Activated CD4-positive, alpha-beta T cell treated with anti-CD3 and anti-CD28 coated beads for 4 hours (primary cell): Measurements from ENCODE around the gene IKZF3.
"Not testable (repeated sequence)": the region's sequence is repeated elsewhere in the genome, so short reads cannot be mapped to it uniquely, and the experiment has no call there.

ENCODE experiments used
- DNase-seq, 2 donors: peaks; one replicate each; pipeline ENCODE4 v3.0.0-alpha.2; 2020

IKZF3 gene

DNA sequence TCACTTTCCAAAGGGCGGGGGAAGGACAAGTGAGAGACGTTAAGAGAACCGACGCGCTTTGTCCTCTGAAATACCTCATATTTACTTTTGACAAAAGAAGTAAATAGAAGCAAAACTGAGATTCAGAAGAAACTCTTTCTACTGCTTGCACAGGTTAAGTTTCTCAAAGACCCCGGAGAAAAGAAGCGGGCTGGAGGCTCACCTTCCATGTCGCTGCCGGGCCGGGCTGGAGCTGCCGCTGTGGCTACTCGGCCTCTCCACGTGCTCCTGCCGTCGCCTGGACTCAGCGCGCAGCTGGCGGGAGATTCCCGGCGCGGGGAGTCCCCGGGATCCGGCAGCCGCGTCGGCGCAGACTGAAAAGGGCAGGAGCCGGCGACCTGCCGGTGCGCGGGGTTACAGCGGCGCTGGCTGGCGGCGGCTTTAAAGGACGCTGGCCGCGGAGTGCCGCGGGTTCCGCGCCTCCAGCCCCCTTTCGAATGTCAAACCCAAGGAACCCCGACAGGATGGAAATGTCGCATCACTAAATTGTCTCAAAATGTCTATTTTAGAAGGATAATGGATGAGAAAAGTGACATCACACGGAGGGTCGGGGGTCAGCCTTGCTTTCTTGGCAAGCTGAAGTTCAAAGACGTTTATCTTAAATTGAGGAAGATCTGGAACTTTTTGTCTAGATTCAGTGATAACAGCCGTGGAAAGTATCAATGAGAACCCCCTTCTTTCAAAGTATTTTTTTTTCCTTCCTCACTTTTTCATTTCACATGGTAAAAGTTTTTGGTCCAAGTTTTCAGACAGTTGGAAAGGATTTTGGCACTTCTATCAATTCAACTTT lies at the start of gene IKZF3:
Gene IKZF3, minus strand, starts transcription at position 395 of the 829 bp plus-strand sequence. Its CDS starts 186 bp downstream, at position 209.
- DNase-seq: peak; percentile 79 to 82

DNA sequence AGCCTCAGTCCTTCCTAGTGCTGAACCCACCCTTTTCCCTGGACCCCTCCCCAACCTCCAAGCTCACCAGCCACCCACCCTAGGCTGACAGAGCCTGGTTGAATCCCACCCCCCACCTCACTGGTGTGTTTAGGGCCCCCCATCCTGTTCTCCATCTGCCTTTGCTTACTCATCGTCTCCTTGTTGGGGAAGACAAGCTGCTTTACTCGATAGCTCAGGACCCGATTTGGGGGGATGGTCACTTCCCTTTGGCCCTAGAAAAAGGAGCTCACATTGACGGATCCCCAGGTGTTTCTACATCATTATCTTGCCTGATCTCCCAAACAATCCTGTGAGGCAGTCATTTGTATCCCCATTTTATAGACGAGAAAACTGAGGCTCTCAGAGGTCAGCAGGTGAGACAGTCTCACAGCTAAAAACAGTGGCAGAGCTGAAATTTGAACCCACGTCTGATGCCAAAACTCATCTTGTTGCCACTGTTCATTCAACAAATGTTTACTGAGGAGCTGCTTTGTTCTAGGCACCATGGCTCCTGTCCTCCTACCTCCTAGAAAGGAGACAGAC lies 44.8 kb upstream of the IKZF3 start:
- no peak for DNase-seq

DNA sequence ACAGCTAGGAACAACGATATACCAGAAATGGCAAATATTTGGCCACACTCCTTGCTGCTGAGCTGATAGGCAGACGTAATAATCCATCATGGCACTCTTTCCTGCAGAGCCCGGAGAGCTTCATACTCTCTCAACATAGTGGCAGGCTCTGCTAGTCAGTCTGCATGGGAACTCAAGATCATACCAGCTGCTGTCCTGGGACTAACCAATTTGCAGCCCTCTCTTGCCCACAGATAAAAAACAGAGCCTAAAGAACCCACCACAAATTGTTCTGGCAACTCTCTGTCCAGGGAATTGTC lies 40.8 kb upstream of the IKZF3 start:
- DNase-seq: no peak

DNA sequence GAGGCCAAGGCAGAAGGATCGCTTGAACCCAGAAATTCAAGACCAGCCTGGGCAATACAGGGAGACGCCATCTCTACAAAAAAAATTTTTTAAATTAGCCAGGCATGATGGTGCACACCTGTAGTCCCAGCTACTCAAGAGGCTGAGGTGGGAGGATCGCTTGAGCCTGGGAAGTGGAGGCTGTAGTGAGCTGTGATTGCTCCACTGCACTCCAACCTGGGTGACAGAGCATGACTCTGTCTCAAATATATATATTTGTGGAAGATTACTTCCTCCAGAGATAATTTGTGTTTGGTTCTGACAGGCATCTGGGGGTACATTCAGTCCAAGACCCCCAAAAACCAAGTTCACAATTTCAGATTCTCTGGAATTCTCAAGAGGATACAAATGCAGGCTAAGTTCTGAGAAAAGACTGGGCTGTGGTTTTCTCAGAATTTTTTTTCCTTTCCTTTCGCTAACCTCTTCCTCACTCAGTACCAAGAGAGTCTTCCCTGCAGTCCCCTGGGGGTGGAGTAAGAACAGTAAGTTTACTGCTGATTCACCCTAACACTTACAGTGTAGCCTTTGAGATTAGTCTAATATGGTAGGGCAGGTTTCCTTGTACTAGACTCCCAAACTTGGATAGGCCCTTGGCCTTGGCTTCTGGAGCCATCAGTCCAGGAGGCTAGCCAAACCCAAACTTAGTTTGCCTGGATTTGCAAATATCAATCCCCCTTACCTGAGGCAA lies 39.2 kb upstream of the IKZF3 start:
- DNase-seq: no peak

DNA sequence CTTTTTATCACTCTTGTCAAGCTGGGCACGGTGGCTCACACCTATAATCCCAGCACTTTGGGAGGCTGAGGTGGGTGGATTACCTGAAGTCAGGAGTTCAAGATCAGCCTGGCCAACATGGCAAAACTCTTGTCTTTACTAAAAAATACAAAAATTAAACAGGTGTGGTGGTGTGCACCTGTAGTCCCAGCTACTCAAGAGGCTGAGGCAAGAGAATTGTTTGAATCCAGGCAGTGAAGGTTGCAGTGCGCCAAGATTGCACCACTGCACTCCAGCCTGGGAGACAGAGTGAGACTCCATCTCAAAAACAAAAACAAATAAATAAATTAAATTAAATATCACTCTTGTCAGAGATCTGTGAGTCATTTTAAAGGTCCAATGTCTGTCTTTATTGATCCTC lies 37.9 kb upstream of the IKZF3 start:
- not testable (repeated sequence) for DNase-seq

DNA sequence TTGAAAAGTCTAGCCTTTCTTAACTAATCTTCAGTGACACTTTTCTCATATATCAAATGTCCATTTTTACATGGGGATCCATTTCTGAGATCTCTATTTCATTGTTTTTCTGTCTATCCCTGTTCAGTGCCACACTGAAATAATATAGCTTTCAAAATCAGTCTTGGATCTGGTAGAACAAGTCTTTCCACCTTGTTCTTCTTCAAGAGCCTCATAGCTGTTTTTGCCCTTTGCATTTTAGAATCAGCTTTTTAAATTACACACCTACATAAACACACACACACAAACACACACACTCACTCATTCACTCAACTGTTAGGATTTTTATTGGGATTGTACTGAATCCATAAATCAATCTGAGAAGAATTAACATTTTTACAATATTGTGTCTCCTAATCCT lies 35.1 kb upstream of the IKZF3 start:
- DNase-seq: no peak

DNA sequence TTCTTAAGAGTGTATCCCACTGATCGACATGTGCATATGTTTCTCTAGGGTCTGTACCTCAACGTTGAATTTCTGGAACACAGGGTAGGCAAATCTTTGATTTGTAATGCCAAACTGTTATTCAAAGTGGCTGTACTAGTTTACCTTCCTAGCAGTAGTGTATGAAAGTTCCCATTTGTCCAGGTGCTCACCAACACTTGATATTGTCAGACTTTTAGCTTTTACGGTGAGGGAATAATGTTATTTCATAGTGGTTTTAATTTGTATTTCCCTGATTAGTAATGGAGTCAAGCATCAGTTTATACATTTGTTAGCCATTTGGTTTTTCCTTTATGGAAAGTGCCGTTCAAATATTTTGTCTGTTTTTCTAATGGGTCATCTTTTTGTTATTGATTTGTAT lies 34.0 kb upstream of the IKZF3 start:
- DNase-seq: no peak

DNA sequence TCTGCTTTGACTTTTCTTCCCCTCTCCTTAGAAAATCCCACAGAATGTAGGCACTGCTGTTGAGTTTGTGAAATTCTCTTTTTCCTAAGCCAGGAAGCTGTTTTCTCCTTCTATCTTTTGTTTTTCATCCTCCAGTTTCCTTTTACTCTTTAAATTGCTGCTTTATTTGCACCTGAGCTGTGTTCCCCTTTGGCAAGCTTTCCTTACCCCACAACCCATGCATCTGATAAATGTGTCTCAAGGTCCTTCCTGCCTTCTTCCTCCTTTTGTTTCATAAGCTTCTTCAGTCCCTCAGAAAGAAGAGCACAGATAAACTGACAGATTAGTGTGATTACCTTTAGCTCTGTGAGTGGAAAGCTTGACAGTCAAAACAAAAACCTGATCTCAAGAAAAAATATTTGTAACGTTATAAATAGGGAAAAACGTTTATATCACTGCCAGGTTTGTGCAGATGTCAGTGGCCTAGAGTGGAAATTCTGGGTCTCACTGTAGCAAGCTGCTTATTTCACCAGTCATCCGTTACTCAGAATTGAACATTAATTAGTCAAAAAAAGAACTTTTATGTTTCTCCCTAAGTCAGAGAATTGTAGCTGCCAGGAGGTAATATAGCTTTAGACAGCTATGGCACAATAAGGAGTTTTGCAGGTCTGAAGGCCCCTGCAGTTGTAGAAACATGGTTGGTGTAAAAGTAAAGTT lies 30.7 kb upstream of the IKZF3 start:
- no peak for DNase-seq

DNA sequence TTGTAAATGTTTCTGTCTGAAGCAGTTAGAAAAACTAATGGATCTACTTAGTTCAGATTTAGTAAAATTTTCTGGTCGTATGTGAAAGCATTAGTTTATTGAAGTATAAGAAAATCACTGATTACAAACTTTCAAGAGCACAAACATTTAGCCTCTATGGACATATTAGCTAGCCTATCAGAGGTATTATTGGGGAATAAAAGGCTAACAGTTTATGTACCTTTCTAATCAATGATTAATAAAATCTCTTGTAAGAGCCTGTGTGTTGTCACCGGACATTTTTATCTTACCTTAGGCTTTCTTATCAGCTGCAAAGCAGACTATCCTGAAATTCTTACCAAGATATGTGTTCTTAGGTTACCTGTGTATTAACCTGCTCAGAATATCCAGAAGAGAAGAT lies 25.1 kb upstream of the IKZF3 start:
- no peak for DNase-seq

DNA sequence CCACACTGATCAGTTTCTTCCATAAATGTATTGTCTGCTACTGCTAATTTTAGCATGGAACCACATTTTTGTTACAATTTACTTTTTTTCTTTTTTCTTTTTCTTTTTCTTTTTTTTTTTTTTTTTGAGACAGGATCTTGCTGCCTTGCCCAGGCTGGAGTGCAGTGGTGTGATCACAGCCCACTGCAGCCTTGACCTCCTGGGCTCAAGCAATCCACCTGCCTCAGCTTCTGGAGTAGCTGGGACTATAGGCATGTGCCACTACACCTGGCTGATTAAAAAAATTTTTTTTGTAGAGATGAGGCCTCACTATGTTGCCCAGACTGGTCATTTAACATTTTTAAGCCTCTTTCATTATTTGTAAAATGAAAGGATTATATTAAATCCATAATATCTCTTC lies 23.0 kb upstream of the IKZF3 start:
- DNase-seq: no peak

DNA sequence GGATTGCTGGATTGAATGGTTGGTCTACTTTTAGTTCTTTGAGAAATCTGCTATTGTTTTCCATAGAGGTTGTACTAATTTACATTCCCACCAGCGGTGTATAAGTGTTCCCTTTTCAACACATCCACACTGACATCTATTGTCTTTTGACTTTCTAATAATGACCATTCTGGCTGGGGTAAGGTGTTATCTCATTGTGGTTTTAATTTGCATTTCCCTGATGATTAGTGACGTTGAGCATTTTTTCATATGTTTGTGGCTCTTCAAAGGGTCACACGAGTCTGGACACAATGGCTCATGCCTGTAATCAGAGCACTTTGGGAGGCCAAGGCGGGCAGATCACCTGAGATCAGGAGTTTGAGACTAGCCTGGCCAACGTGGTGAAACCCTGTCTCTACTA lies 22.0 kb upstream of the IKZF3 start:
- not testable (repeated sequence) for DNase-seq

DNA sequence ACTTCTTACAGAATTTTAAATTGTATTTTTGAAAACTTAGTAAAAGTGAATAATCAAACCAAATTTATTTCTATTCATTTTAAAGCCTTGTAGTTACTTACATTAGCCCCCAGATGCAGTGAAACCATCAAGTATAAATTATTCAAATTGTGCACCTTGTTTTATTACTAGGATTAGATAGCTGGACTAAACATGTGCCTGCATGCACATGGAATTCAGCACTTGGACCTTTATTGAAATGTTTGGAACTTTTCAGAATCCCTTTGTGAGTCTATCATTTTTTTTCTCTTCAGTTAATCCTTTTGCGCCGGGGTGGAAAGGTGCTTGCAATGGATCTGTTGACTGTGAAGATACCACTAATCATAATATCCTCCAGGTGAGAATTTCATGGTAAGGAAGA lies 8.6 kb upstream of the IKZF3 start:
- DNase-seq: no peak

DNA sequence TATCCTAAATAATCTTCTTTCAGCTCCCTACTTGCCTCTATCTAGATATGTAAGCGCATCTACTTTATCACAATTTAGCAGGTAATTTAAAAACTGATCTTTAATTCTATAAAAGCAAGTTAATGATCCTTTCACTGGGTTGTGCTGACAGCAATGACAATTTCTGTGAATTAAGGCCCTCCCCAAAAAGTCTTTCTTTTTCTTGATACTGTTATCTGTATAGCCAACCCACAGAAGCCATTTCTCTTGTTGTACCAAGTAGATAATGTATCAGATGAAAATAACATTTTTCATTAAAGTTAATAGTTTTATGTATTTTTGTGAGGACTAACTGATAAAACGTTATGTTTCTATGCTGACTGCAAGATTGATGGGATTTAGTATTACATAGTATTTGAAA lies 7.7 kb upstream of the IKZF3 start:
- no peak for DNase-seq

DNA sequence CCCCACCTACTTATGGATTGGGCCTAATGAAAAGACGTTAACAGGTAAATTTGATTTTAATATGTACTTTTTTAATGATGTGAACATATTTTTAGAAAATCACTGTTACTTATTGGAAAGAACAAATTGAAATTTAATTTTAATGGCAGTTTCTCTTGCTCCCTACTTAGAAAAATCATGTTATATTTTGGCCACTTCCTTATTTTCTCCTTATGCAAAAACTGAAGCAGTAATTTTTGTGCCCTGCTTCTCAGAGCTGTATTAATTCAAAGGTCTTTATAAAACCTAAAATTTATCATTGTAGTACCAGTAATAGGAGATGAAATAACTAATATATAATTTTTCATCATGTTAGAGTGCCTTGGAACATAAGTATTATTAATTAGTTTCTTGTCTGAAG lies 6.7 kb upstream of the IKZF3 start:
- DNase-seq: no peak

DNA sequence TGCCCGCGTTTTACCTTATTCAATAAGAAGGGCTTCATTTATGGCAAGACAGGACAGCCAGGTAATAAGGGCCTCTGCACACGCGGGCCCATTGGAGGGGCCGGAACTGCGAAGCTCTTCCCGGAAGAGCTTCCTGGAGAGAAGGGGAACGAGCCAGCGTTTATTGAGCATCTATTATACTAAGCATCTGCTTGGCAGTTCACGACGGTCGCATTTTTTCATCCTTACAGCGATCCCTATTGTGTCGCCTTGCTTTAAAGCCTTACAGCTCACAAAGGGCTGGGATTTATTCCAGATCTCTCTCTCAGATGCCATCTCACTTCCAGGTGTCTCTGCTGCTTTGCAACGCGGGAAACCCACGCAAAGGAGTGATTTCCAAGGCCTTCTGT lies 4.4 kb upstream of the IKZF3 start:
- no peak for DNase-seq

DNA sequence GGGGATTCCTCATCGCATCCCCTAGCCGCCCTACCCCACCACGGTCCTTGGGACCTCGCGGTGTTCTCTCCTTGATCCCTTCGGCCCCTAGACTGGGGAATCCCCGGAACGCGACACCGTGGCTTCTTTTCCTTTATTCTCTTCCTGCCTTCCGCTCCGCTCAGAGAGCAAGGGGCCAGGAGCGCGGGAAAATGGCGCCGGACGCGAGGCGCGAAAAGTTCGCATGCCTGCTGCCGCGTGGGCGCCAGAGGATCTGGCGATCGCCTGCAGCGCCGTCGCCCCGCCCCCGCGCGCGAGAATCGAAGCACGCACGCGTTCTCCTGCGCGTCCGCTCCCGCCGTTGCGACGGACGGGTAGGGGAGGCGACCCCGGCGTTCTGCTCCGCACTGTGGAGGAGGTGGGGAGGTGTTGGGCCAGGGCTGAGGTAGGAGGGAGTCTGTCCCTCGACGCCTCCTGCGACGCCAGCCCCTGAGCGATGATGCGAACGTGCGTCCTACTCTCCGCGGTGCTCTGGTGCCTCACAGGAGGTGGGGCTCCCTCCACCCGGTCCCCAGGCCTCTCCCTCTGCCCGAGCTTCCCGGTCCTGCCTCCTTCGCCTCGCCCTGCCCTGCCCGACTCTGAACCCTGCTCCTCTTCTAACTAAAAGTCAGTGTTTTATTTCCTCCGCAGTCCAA lies 3.9 kb upstream of the IKZF3 start, which contains the start of gene ZPBP2:
Gene ZPBP2, plus strand, starts transcription at position 323 of the 674 bp plus-strand sequence. Its CDS starts 153 bp downstream, at position 476.
- DNase-seq: peak; percentile 52 to 63

DNA sequence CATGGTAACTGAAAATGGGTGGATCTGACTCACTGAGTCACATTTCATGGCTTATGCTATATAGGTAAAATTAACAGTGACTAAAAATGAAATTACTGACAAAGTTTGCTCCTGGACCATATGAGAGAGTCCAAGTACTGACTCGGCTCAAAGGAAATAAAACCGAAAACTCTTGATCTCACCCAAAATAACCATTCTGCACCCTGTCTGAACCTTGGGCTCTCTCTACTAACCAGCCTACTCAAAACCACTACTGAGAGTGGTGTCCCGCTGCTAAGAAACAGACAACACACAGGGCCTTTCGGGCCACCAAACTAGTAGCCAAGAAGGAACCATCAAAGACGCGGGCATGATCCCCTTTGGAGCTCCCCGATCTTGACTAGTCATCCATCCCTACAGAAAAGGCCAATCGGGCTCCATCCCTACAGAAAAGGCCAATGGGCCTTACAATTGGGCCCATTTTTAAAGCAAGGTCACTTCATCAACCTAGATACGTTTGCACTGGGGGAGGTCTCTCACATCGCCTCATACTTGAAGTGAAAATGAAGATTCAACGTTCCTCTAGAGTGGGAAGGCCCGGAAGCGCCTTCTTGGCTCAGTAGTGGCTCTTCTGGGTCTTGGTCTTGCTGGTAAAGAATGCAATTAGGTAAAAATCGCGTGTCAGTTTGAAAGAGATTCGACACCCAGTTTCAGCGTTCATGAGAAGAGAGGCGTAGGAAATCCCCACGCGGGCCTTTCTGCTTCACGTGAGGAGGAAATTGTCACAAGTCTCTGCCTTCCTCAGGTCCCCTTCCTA lies 3.2 kb upstream of the IKZF3 start:
- DNase-seq: peak; percentile 61 to 64

DNA sequence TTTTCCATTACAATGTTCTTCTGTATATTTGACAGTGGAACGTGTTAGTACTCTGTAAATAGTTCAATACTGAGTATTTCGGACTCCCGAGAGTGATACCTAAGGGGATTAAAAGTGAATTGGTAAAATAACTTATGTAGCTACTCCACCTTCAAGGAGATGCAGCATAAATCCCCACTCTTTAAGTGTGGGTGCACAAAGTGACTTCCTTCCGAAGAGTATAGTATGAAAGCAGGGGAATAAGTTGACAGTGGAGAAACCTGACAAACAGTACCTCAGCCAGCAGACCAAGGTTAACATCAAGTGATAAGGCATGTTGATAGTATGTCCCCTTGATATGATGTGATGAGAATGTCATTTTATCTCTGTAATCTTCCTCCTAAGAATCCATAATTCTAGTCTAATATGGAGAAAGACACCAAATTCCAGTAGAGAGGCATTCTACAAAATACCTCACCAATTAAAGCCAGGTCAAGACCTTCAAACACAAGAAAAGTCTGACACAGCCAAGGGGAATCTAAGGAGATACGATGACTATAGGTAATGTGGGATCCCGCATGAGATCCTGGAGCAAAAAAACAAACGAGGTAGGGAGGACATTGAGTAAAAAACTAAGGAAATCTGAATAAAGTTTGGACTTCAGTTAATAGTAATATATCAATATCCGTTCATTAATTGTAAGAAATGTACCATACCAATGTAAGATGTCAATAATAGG lies 2.1 kb upstream of the IKZF3 start:
- DNase-seq: no peak

DNA sequence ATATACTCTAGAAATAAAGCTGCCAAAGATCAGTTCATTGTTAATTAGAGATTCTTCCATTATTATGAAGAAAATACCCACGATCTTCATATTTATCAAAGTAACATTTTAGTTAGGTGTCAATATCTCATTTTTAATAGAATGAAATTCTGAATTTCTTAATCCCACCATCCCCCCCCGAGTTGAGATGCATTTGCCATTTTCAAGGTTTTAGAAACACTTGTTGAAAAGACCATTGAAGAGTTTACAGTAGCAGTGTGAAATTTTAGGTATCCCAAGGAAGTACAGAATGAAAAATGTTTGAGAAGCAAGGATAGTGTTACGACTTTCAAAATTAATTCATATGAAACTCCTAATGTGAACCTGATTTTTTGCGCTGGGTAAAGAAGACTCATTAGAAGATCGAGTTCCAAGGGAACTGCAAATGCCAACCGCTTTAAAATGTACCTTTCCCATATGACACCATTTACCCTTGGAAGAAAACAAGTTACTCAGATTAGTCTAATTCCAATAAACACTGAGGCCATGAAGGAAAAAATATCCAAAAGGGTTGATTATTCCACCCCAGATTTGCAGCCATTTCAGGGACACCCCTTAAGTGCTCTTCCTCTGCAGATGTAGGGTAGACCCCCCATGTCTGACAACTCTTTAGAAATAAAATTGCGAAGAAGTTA lies 731 bp downstream of the IKZF3 start:
- no peak for DNase-seq

DNA sequence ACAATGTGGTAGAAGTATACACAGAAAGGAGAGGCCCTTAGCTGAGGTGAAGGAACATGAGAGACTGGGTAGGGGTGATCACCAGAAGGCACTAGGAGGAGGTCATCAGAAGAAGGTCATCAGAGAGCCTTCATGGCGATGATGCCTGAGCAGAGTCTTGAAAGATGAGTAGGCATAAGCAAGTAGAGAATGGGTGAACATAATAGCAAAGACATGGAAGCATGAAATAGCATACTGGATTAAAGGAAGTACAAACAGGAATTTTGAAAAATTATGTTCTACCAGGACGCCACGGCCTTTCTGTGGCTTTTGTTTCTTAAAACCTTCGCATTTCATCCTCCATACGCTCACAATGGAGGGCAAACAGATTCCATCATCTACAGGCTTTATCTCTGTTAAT lies 2.9 kb downstream of the IKZF3 start:
- no peak for DNase-seq
